DOHH2 (cell line): Measurements from ENCODE around the gene CENPN.

ENCODE experiments used
- H3F3A ChIP-seq: fragments of 200-600 bp; sonication (generic), shearing (Covaris generic); 2 replicates; pipeline ENCODE4 v1.6.0; 2016; ENCODE audit warnings: antibody characterized with exemption, mild to moderate bottlenecking; ENCODE audit not compliant: control insufficient read depth, insufficient read depth
- H3K27ac ChIP-seq: fragments of 200-600 bp; sonication (generic); 2 replicates; pipeline ENCODE4 v1.5.1; 2014; ENCODE audit warnings: low read depth, mild to moderate bottlenecking, low read length, moderate library complexity
- H3K27me3 ChIP-seq: fragments of 200-600 bp; sonication (generic); 2 replicates; pipeline ENCODE4 v1.6.1; 2014; ENCODE audit warnings: mild to moderate bottlenecking, low read length, mixed read lengths; ENCODE audit not compliant: control insufficient read depth
- H3K36me3 ChIP-seq: fragments of 200-600 bp; sonication (generic); 2 replicates; pipeline ENCODE4 v1.6.1; 2014; ENCODE audit warnings: mild to moderate bottlenecking, low read length, moderate library complexity, mixed read lengths; ENCODE audit not compliant: control insufficient read depth
- H3K4me1 ChIP-seq: fragments of 200-600 bp; sonication (generic); 2 replicates; pipeline ENCODE4 v1.6.1; 2014; ENCODE audit warnings: mild to moderate bottlenecking, low read length, mixed read lengths; ENCODE audit not compliant: control insufficient read depth
- H3K4me2 ChIP-seq: fragments of 200-600 bp; sonication (generic); 2 replicates; pipeline ENCODE4 v1.6.0; 2014; ENCODE audit warnings: mild to moderate bottlenecking, low read length, moderate library complexity
- H3K4me3 ChIP-seq: fragments of 200-600 bp; sonication (generic); 2 replicates; pipeline ENCODE4 v1.5.1; 2014; ENCODE audit warnings: mild to moderate bottlenecking, low read length, mixed read lengths
- H3K79me2 ChIP-seq: fragments of 200-600 bp; sonication (generic); 2 replicates; pipeline ENCODE4 v1.6.1; 2014; ENCODE audit warnings: mild to moderate bottlenecking, low read length, mixed read lengths; ENCODE audit not compliant: control insufficient read depth
- H3K9me2 ChIP-seq: fragments of 200-600 bp; sonication (generic); replicated peaks from 2 replicates; pipeline ENCODE4 v1.6.1; 2014; ENCODE audit warnings: mild to moderate bottlenecking, low read length, mixed read lengths; ENCODE audit not compliant: control insufficient read depth
- H3K9me3 ChIP-seq: fragments of 200-600 bp; sonication (generic); 2 replicates; pipeline ENCODE4 v1.6.1; 2014; ENCODE audit warnings: antibody characterized with exemption, low read length, mixed read lengths; ENCODE audit not compliant: control insufficient read depth, insufficient read depth
- H4K20me1 ChIP-seq: fragments of 200-600 bp; sonication (generic); 2 replicates; pipeline ENCODE4 v1.6.0; 2014; ENCODE audit warnings: low read depth, mild to moderate bottlenecking, antibody characterized with exemption, low read length, moderate library complexity; ENCODE audit not compliant: control insufficient read depth, insufficient read depth
- CTCF ChIP-seq: fragments of 200-600 bp; sonication (generic); IDR thresholded peaks from one replicate; pipeline ENCODE4 v1.5.1; 2014; ENCODE audit warnings: antibody characterized with exemption, mild to moderate bottlenecking, low read depth, low read length; ENCODE audit not compliant: poor library complexity, severe bottlenecking
- EZH2phosphoT487 ChIP-seq: fragments of 200-600 bp; sonication (generic); IDR thresholded peaks from 2 replicates; pipeline ENCODE4 v1.6.1; 2017; ENCODE audit warnings: borderline replicate concordance, mild to moderate bottlenecking, antibody characterized with exemption, low read length, moderate library complexity, mixed read lengths

Gene CENPN

GRCh38 chr16:80985611-80986010 is 21.4 kb upstream of the CENPN start:
- Histone ChIP-seq H3K9me3 (no peaks in the 10 kb centered on the region), H3K27me3 (no peaks in the 10 kb centered on the region), H3K9me2 (no peaks in the 10 kb centered on the region), H3K4me3 (no peak overlapping the region), H3F3A (no peaks in the 10 kb centered on the region), H3K27ac (no peak overlapping the region), H3K4me1 (0 out of 2 replicates have a peak, but pooled peaks cover 3% of the 10 kb centered on the region), H3K36me3 (peaks cover 10% of the 10 kb centered on the region; the same call in 1 of the 2 replicates), H4K20me1 (no peaks in the 10 kb centered on the region; the same call in 1 of the 2 replicates), H3K4me2 (no peak overlapping the region), H3K79me2 (peaks cover 32% of the 10 kb centered on the region)
- TF ChIP-seq EZH2phosphoT487 (no peak), CTCF (no peak)

- Histone ChIP-seq H3K9me2 (no peaks in the 10 kb centered on the region), H3K36me3 (peaks cover 12% of the 10 kb centered on the region), H4K20me1 (peaks cover under 1% of the 10 kb centered on the region; the same call in 1 of the 2 replicates), H3K79me2 (peaks cover 40% of the 10 kb centered on the region), H3K27ac (no peak overlapping the region), H3K4me1 (0 out of 2 replicates have a peak, but pooled peaks cover 3% of the 10 kb centered on the region), H3K4me2 (no peak overlapping the region), H3K9me3 (no peaks in the 10 kb centered on the region), H3K27me3 (no peaks in the 10 kb centered on the region), H3F3A (no peaks in the 10 kb centered on the region), H3K4me3 (no peak overlapping the region)
- TF ChIP-seq CTCF: no peak
- TF ChIP-seq EZH2phosphoT487: no peak
Measured at GRCh38 chr16:80986557-80986956, 20.5 kb upstream of the CENPN start.

- Histone ChIP-seq H3K27me3 (no peaks in the 10 kb centered on the region), H3K9me2 (no peaks in the 10 kb centered on the region), H3K4me1 (peaks cover 5% of the 10 kb centered on the region; the same call in 1 of the 2 replicates), H3K79me2 (peaks cover 52% of the 10 kb centered on the region), H3K4me3 (no peak overlapping the region), H3K36me3 (peaks cover 21% of the 10 kb centered on the region), H3K4me2 (no peak overlapping the region), H3K27ac (no peak overlapping the region), H4K20me1 (peaks cover 3% of the 10 kb centered on the region; the same call in 1 of the 2 replicates), H3K9me3 (no peaks in the 10 kb centered on the region), H3F3A (no peaks in the 10 kb centered on the region)
- TF ChIP-seq EZH2phosphoT487 (no peak), CTCF (no peak)
Measured at GRCh38 chr16:80988756-80989155, 18.3 kb upstream of the CENPN start.

GRCh38 chr16:80989801-80990200 is 17.2 kb upstream of the CENPN start:
- no peaks in the 10 kb centered on the region for H3K9me3 ChIP-seq
- H3K4me3 ChIP-seq: no peak overlapping the region
- peaks cover 57% of the 10 kb centered on the region for H3K79me2 ChIP-seq
- no peak overlapping the region for H3K27ac ChIP-seq
- TF ChIP-seq CTCF: no peak
- no peak for TF ChIP-seq EZH2phosphoT487
- no peaks in the 10 kb centered on the region for H3K27me3 ChIP-seq
- peaks cover 28% of the 10 kb centered on the region for H3K36me3 ChIP-seq
- no peak overlapping the region for H3K4me2 ChIP-seq
- H3K4me1 ChIP-seq: peaks cover 7% of the 10 kb centered on the region
- no peaks in the 10 kb centered on the region for H3K9me2 ChIP-seq
- H3F3A ChIP-seq: no peaks in the 10 kb centered on the region
- H4K20me1 ChIP-seq: peaks cover 3% of the 10 kb centered on the region; the same call in 1 of the 2 replicates
